ENCODE results near the gene SLC2A14.
"Not testable (repeated sequence)": the region's sequence is repeated elsewhere in the genome, so short reads cannot be mapped to it uniquely, and the experiment has no call there.

The SLC2A14 gene

GRCh38 chr12:7868391-7868790 is 4.3 kb downstream of the SLC2A14 start:
- DNase-seq: peak; percentile 51

GRCh38 chr12:7864601-7865150 is 8.0 kb downstream of the SLC2A14 start:
- no peak for DNase-seq

- not testable (repeated sequence) for DNase-seq
These were observed 9.8 kb downstream of the SLC2A14 start for GRCh38 chr12:7862814-7863348.

- DNase-seq: not testable (repeated sequence)
These were observed 10.4 kb downstream of the SLC2A14 start for GRCh38 chr12:7862301-7862700.

- peak; percentile 80 for DNase-seq
These were observed 13.2 kb downstream of the SLC2A14 start for GRCh38 chr12:7859552-7859951.

GRCh38 chr12:7857971-7858370 is 14.7 kb downstream of the SLC2A14 start:
- DNase-seq: no peak

- DNase-seq: no peak
These were observed 16.2 kb downstream of the SLC2A14 start for GRCh38 chr12:7856516-7856915.

GRCh38 chr12:7853557-7853956 is 19.2 kb downstream of the SLC2A14 start:
- no peak for DNase-seq

- not testable (repeated sequence) for DNase-seq
These were observed 21.1 kb downstream of the SLC2A14 start for GRCh38 chr12:7851622-7852081.

GRCh38 chr12:7850099-7850498 is 22.6 kb downstream of the SLC2A14 start:
- not testable (repeated sequence) for DNase-seq

GRCh38 chr12:7848098-7848422 is 24.7 kb downstream of the SLC2A14 start:
- DNase-seq: not testable (repeated sequence)

GRCh38 chr12:7847226-7848097 is 25.3 kb downstream of the SLC2A14 start:
- DNase-seq: not testable (repeated sequence)

GRCh38 chr12:7844116-7844515 is 28.6 kb downstream of the SLC2A14 start:
- no peak for DNase-seq

- not testable (repeated sequence) for DNase-seq
These were observed 29.1 kb downstream of the SLC2A14 start for GRCh38 chr12:7843583-7843982.

GRCh38 chr12:7843149-7843548 is 29.6 kb downstream of the SLC2A14 start:
- not testable (repeated sequence) for DNase-seq

GRCh38 chr12:7842444-7842843 is 30.3 kb downstream of the SLC2A14 start:
- DNase-seq: not testable (repeated sequence)

- not testable (repeated sequence) for DNase-seq
These were observed 32.9 kb downstream of the SLC2A14 start for GRCh38 chr12:7839848-7840247.

GRCh38 chr12:7839226-7839625 is 33.5 kb downstream of the SLC2A14 start:
- DNase-seq: not testable (repeated sequence)

GRCh38 chr12:7837366-7837765 is 35.3 kb downstream of the SLC2A14 start:
- no peak for DNase-seq

- no peak for DNase-seq
These were observed 36.9 kb downstream of the SLC2A14 start for GRCh38 chr12:7835766-7836165.

GRCh38 chr12:7835116-7835515 is 37.6 kb downstream of the SLC2A14 start:
- no peak for DNase-seq

GRCh38 chr12:7834701-7835100 is 38.0 kb downstream of the SLC2A14 start:
- no peak for DNase-seq

GRCh38 chr12:7833831-7834230 is 38.9 kb downstream of the SLC2A14 start:
- DNase-seq: peak; percentile 6

- DNase-seq: not testable (repeated sequence)
These were observed 39.5 kb downstream of the SLC2A14 start for GRCh38 chr12:7833201-7833600.

All from NCI-H226 (cell line).